CD4-positive, alpha-beta T cell (primary cell): Measurements from ENCODE around the gene XYLT2. TPM values are rescaled to one million over a fixed set of nuclear protein-coding genes. Genes with fewer than 3 reads are reported as not detected.

Experiments
- ATAC-seq: fragments of 200-7000 bp; cut with Tn5 transposase; one replicate; pipeline ENCODE4 v1.10.0; 2022; ENCODE audit warnings: mild to moderate bottlenecking; ENCODE audit not compliant: poor library complexity
- CTCF ChIA-PET: fragments of 350-600 bp; sonication (Branson Sonifier 250); formaldehyde crosslinking; loops from one replicate; lab custom pipeline; 2021; ENCODE audit warnings: antibody characterized with exemption, inconsistent platforms; lab: Charles Lee
- POLR2A ChIA-PET: fragments of 350-600 bp; sonication (Branson Sonifier 250); formaldehyde crosslinking; loops from one replicate; lab custom pipeline; 2021; ENCODE audit warnings: antibody characterized with exemption, inconsistent platforms; lab: Charles Lee
- DNase-seq, 14 experiments: peaks; one replicate each; pipeline ENCODE4 v3.0.0-alpha.2; 2013 to 2020; ENCODE audit warnings: mixed read lengths in 2 of 14
- H3K27ac ChIP-seq, 2 donors: one replicate each; pipeline versions ENCODE4 v1.5.1 to v1.7.0; 2013; ENCODE audit warnings: low read length in 2 of 2, low read depth in 1 of 2, mild to moderate bottlenecking in 1 of 2
- H3K27me3 ChIP-seq, 2 experiments: 1 replicate in 1 of 2; 2 replicates in 1 of 2; pipeline versions ENCODE4 v1.6.1 to v1.7.0; 2013; ENCODE audit warnings: low read length in 2 of 2, control low read depth in 1 of 2, mild to moderate bottlenecking in 1 of 2, moderate library complexity in 1 of 2; ENCODE audit not compliant: insufficient read depth in 2 of 2, control insufficient read depth in 1 of 2
- H3K36me3 ChIP-seq: one replicate; pipeline ENCODE4 v1.6.1; 2013; ENCODE audit warnings: low read length, control low read depth; ENCODE audit not compliant: insufficient read depth
- H3K4me1 ChIP-seq: one replicate; pipeline ENCODE4 v1.6.1; 2013; ENCODE audit warnings: low read length, control low read depth; ENCODE audit not compliant: insufficient read depth
- H3K4me3 ChIP-seq: one replicate; pipeline ENCODE4 v1.5.1; 2013; ENCODE audit warnings: mild to moderate bottlenecking, low read length, moderate library complexity
- H3K9me3 ChIP-seq, 2 experiments: 1 replicate in 1 of 2; 2 replicates in 1 of 2; pipeline versions ENCODE4 v1.6.1 to v1.7.0; 2013; ENCODE audit warnings: low read length in 2 of 2, mild to moderate bottlenecking in 2 of 2, control low read depth in 1 of 2, moderate library complexity in 1 of 2; ENCODE audit not compliant: control insufficient read depth in 1 of 2, insufficient read depth in 1 of 2
- H3K27ac Mint-ChIP-seq: one replicate; pipeline ENCODE4 v1.8.0; 2020; ENCODE audit warnings: mixed read lengths
- H3K27me3 Mint-ChIP-seq: one replicate; pipeline ENCODE4 v1.8.0; 2021; ENCODE audit warnings: mixed read lengths
- H3K36me3 Mint-ChIP-seq: one replicate; pipeline ENCODE4 v1.8.0; 2021; ENCODE audit warnings: low read depth, mixed read lengths
- H3K4me1 Mint-ChIP-seq: one replicate; pipeline ENCODE4 v1.8.0; 2021; ENCODE audit warnings: low read depth, mixed read lengths
- H3K4me3 Mint-ChIP-seq: one replicate; pipeline ENCODE4 v1.8.0; 2020; ENCODE audit warnings: mild to moderate bottlenecking, mixed read lengths
- H3K9me3 Mint-ChIP-seq: one replicate; pipeline ENCODE4 v1.8.0; 2020; ENCODE audit warnings: mixed read lengths
- intact Hi-C, 2 experiments: fragments of 100-400 bp; cut with DNase I in 1 of 2; cut with micrococcal nuclease in 1 of 2; formaldehyde crosslinking; loops; one replicate each; pipeline versions ENCODE4 v1.15.1 to v1.9.0; 2023 to 2025; cut with DNase I, micrococcal nuclease
- total RNA-seq, 174 experiments: library from RNA in 2 of 174; stranded (reverse) in 2 of 174; gene quantifications; one replicate each; pipeline ENCODE4 v1.2.3 and lab custom pipeline; 2021 to 2026
- TF ChIP-seq, protein P1 (sequence below): fragments of 200-600 bp; IDR thresholded peaks from one replicate; pipeline ENCODE4 v1.8.0; 2022; ENCODE audit warnings: antibody characterized with exemption, mild to moderate bottlenecking

Gene XYLT2
- total RNA-seq, 2 experiments from 2014 or later, result 11.0 to 12.2 TPM

DNA sequence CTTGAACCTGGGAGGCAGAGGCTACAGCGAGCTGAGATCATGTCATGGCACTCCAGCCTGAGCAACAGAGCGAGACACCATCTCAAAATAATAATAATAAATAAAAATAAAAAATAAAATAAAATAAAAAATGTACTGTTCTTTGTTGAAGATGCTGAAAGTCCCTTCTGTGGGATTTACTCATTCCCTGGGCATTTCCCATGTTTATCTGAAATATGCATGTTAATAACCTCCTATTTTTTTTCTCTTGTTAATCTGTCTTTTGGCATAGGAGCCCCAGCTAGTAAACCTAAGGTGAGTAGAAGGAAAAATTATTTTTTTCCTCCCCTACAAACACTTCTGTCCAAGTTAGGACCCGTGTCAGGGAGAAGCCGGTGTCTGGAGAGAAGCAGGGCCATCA, 37.3 kb upstream of the XYLT2 start:
- TF ChIP-seq, protein P1, sequence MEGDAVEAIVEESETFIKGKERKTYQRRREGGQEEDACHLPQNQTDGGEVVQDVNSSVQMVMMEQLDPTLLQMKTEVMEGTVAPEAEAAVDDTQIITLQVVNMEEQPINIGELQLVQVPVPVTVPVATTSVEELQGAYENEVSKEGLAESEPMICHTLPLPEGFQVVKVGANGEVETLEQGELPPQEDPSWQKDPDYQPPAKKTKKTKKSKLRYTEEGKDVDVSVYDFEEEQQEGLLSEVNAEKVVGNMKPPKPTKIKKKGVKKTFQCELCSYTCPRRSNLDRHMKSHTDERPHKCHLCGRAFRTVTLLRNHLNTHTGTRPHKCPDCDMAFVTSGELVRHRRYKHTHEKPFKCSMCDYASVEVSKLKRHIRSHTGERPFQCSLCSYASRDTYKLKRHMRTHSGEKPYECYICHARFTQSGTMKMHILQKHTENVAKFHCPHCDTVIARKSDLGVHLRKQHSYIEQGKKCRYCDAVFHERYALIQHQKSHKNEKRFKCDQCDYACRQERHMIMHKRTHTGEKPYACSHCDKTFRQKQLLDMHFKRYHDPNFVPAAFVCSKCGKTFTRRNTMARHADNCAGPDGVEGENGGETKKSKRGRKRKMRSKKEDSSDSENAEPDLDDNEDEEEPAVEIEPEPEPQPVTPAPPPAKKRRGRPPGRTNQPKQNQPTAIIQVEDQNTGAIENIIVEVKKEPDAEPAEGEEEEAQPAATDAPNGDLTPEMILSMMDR, result no peak
- peaks cover 41% of the 10 kb centered on the region for H3K27me3 Mint-ChIP-seq
- DNase-seq (no peak), ATAC-seq (no peak)
- no peaks in the 10 kb centered on the region for H3K4me1 ChIP-seq
- H3K4me3 Mint-ChIP-seq, result no peak overlapping the region
- H3K4me3 ChIP-seq, result no peak overlapping the region
- no peaks in the 10 kb centered on the region for H3K4me1 Mint-ChIP-seq
- no peaks in the 10 kb centered on the region for H3K9me3 ChIP-seq
- ChIA-PET CTCF (no interaction called here), POLR2A (interaction anchor here (0.6 kb wide), 1 partner anchor 845 kb away, joined by 3 read pairs; the partner anchor contains the start of gene NME1)
- H3K27me3 ChIP-seq, result peaks cover 8 to 20% of the 10 kb centered on the region in 2 experiments
- no peaks in the 10 kb centered on the region for H3K36me3 ChIP-seq
- H3K36me3 Mint-ChIP-seq, result no peaks in the 10 kb centered on the region
- no peaks in the 10 kb centered on the region for H3K9me3 Mint-ChIP-seq
- intact Hi-C loops, result no loop called here
- H3K27ac Mint-ChIP-seq, result no peak overlapping the region
- H3K27ac ChIP-seq, result no peak overlapping the region

DNA sequence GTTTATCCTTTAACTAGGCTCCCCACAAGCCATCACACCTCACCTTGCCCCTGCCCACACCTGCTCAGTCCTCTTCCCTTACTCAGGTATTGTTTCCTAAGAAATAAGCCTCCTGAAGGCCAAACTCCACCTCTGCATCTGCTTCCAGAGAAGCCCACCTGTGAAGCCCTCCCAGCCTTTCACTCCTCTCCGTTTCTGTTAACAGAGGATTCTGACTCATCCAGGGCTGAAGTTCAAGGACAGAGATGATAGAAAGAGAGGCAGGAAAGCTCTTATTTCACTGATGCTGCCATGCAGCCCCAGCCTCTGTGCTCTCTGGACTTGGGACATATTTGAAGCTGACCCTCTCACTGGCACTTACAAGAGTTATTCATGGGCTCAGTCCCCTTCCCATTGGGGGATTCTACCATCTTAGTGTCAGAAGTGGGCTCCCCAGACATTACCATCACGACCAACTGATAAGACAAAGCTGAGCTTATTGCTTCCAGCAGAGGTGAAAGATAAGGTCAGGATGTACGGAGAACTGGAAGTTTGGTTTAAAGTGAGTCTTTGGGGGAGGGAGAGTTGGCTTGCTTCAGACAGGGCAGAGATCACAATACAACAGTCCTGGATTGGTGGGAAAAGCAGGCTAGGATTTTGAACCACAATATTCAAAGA, 35.3 kb upstream of the XYLT2 start:
- H3K27me3 Mint-ChIP-seq, result peaks cover 32% of the 10 kb centered on the region
- no peak overlapping the region for H3K27ac ChIP-seq
- no peak for ATAC-seq
- ChIA-PET CTCF (no interaction called here), POLR2A (no interaction called here)
- no peaks in the 10 kb centered on the region for H3K4me1 Mint-ChIP-seq
- no peak overlapping the region for H3K4me3 ChIP-seq
- H3K27ac Mint-ChIP-seq, result no peak overlapping the region
- no peaks in the 10 kb centered on the region for H3K9me3 Mint-ChIP-seq
- no peaks in the 10 kb centered on the region for H3K9me3 ChIP-seq
- H3K36me3 ChIP-seq, result no peaks in the 10 kb centered on the region
- peaks cover 8 to 27% of the 10 kb centered on the region in 2 experiments for H3K27me3 ChIP-seq
- intact Hi-C loops, result no loop called here
- TF ChIP-seq, protein P1, result no peak
- H3K4me3 Mint-ChIP-seq, result no peak overlapping the region
- no peaks in the 10 kb centered on the region for H3K4me1 ChIP-seq
- no peaks in the 10 kb centered on the region for H3K36me3 Mint-ChIP-seq
- DNase-seq, result no peak

- no peaks in the 10 kb centered on the region for H3K36me3 Mint-ChIP-seq
- Histone ChIP-seq H3K4me1 (no peaks in the 10 kb centered on the region), H3K4me3 (no peak overlapping the region), H3K27ac (no peak overlapping the region), H3K36me3 (no peaks in the 10 kb centered on the region), H3K27me3 (peaks cover 8 to 27% of the 10 kb centered on the region in 2 experiments), H3K9me3 (no peaks in the 10 kb centered on the region)
- no peaks in the 10 kb centered on the region for H3K9me3 Mint-ChIP-seq
- DNase-seq, result no peak
- TF ChIP-seq, protein P1, result no peak
- H3K27me3 Mint-ChIP-seq, result peaks cover 29% of the 10 kb centered on the region
- no peaks in the 10 kb centered on the region for H3K4me1 Mint-ChIP-seq
- ChIA-PET CTCF (no interaction called here), POLR2A (no interaction called here)
- intact Hi-C loops, result no loop called here
- no peak for ATAC-seq
- H3K27ac Mint-ChIP-seq, result no peak overlapping the region
- H3K4me3 Mint-ChIP-seq, result no peak overlapping the region
Measured at GRCh38 chr17:50311112-50311460, 34.8 kb upstream of the XYLT2 start.
